HTR-8/SVneo (cell line): ENCODE measurements around the gene ARHGEF7.

ENCODE experiments used
- DNase-seq: peaks from one replicate; pipeline ENCODE4 v3.0.0; 2011; ENCODE audit warnings: low spot score, mixed read lengths; ENCODE audit not compliant: insufficient read length
- FAIRE-seq: peaks from 2 replicates; lab custom pipeline; 2011; peaks lifted over from hg19 to GRCh38; lab: Jason Lieb, UNC

The ARHGEF7 gene

GRCh38 chr13:111095911-111096501, 19.1 kb upstream of the ARHGEF7 start:
- DNase-seq (no peak), FAIRE-seq (no peak)

- no peak for FAIRE-seq
Observed at GRCh38 chr13:111099290-111099689, 15.8 kb upstream of the ARHGEF7 start.

GRCh38 chr13:111110054-111110453, 5.1 kb upstream of the ARHGEF7 start:
- no peak for FAIRE-seq
- DNase-seq: no peak

More at GRCh38 chr13:111099290-111099689, 15.8 kb upstream of the ARHGEF7 start:
- DNase-seq: no peak

GRCh38 chr13:111111376-111111937, 3.7 kb upstream of the ARHGEF7 start:
- FAIRE-seq: no peak
- DNase-seq: no peak

- DNase-seq (no peak), FAIRE-seq (no peak)
Observed at GRCh38 chr13:111112196-111112595, 2.9 kb upstream of the ARHGEF7 start.

GRCh38 chr13:111114362-111115060, 599 bp upstream of the ARHGEF7 start:
- DNase-seq (no peak), FAIRE-seq (no peak)

GRCh38 chr13:111115965-111116521, 933 bp downstream of the ARHGEF7 start:
- FAIRE-seq: no peak
- DNase-seq: no peak

- no peak for FAIRE-seq
- no peak for DNase-seq
Observed at GRCh38 chr13:111116856-111117255, 1.7 kb downstream of the ARHGEF7 start.

- DNase-seq: no peak
- FAIRE-seq: no peak
Observed at GRCh38 chr13:111117289-111117688, 2.2 kb downstream of the ARHGEF7 start.

GRCh38 chr13:111117961-111118360, 2.9 kb downstream of the ARHGEF7 start:
- no peak for FAIRE-seq
- DNase-seq: no peak

- no peak for DNase-seq
Observed at GRCh38 chr13:111118898-111119607, 3.9 kb downstream of the ARHGEF7 start.

GRCh38 chr13:111119966-111120365, 4.9 kb downstream of the ARHGEF7 start:
- DNase-seq (no peak), FAIRE-seq (no peak)

More at GRCh38 chr13:111118898-111119607, 3.9 kb downstream of the ARHGEF7 start:
- no peak for FAIRE-seq

- DNase-seq (no peak), FAIRE-seq (no peak)
Observed at GRCh38 chr13:111120422-111120821, 5.3 kb downstream of the ARHGEF7 start.

- FAIRE-seq: no peak
- no peak for DNase-seq
Observed at GRCh38 chr13:111120913-111121312, 5.8 kb downstream of the ARHGEF7 start.

GRCh38 chr13:111121506-111121905, 6.4 kb downstream of the ARHGEF7 start:
- FAIRE-seq (no peak), DNase-seq (no peak)

GRCh38 chr13:111122056-111122455, 6.9 kb downstream of the ARHGEF7 start:
- no peak for DNase-seq
- no peak for FAIRE-seq

GRCh38 chr13:111122631-111123030, 7.5 kb downstream of the ARHGEF7 start:
- FAIRE-seq: no peak

GRCh38 chr13:111123221-111123620, 8.1 kb downstream of the ARHGEF7 start:
- no peak for FAIRE-seq
- DNase-seq: no peak

More at GRCh38 chr13:111122631-111123030, 7.5 kb downstream of the ARHGEF7 start:
- no peak for DNase-seq

- FAIRE-seq: no peak
- no peak for DNase-seq
Observed at GRCh38 chr13:111123649-111124048, 8.5 kb downstream of the ARHGEF7 start.

GRCh38 chr13:111126509-111126908, 11.4 kb downstream of the ARHGEF7 start:
- DNase-seq (no peak), FAIRE-seq (no peak)
